GM12891 (cell line): ENCODE data around the gene TTC28.

Experiments used
- PAX5 ChIP-seq: IDR thresholded peaks from 2 replicates; pipeline ENCODE4 v1.6.1; 2011; ENCODE audit warnings: low read length, moderate library complexity, mild to moderate bottlenecking; ENCODE audit not compliant: insufficient read depth, severe bottlenecking
- POLR2A ChIP-seq: IDR thresholded peaks from 2 replicates; pipeline ENCODE4 v1.6.1; 2011; ENCODE audit warnings: low read depth, low read length, control low read depth
- POLR2AphosphoS5 ChIP-seq: IDR thresholded peaks from 2 replicates; pipeline ENCODE4 v1.6.1; 2011; ENCODE audit warnings: low read depth, low read length, control low read depth
- SPI1 ChIP-seq: IDR thresholded peaks from 2 replicates; pipeline ENCODE4 v1.6.1; 2011; ENCODE audit warnings: low read depth, low read length, control low read depth
- TAF1 ChIP-seq: IDR thresholded peaks from 2 replicates; pipeline ENCODE4 v1.6.1; 2011; ENCODE audit warnings: low read depth, low read length, control low read depth

GRCh38 chr22:28155808-28156207 is 523.8 kb downstream of the TTC28 start:
- TF ChIP-seq POLR2AphosphoS5 (no peak), SPI1 (no peak), TAF1 (no peak), POLR2A (no peak), PAX5 (no peak)
